Keratinocyte (primary cell): Measurements from ENCODE around the gene RTKN2. TPM values are rescaled to one million over a fixed set of nuclear protein-coding genes. Genes with fewer than 3 reads are reported as not detected.

Source experiments
- DNase-seq: peaks from one replicate; pipeline ENCODE4 v3.0.0-alpha.2; 2011; ENCODE audit warnings: low read depth, missing footprints, low spot score
- FAIRE-seq: peaks from 2 replicates; lab custom pipeline; 2011; peaks lifted over from hg19 to GRCh38; lab: Jason Lieb, UNC
- H2AFZ ChIP-seq: 2 replicates; pipeline ENCODE4 v1.6.0; 2012; ENCODE audit warnings: low read length, control low read depth, inconsistent platforms; ENCODE audit not compliant: control insufficient read depth
- H3K27ac ChIP-seq: 2 replicates; pipeline ENCODE4 v1.5.1; 2011; ENCODE audit warnings: low read length; ENCODE audit not compliant: control insufficient read depth, insufficient read depth
- H3K27me3 ChIP-seq: 3 replicates; pipeline ENCODE4 v1.6.0; 2011; ENCODE audit warnings: low read length; ENCODE audit not compliant: control insufficient read depth, insufficient read depth; ENCODE audit errors: extremely low read depth
- H3K36me3 ChIP-seq, 2 experiments: 2 replicates in 1 of 2; 3 replicates in 1 of 2; pipeline ENCODE4 v1.5.1; 2011; ENCODE audit warnings: low read length in 2 of 2, mild to moderate bottlenecking in 1 of 2; ENCODE audit not compliant: control insufficient read depth in 2 of 2, insufficient read depth in 2 of 2; ENCODE audit errors: extremely low read depth in 1 of 2
- H3K4me1 ChIP-seq: 3 replicates; pipeline ENCODE4 v1.5.1; 2011; ENCODE audit warnings: low read length; ENCODE audit not compliant: control insufficient read depth, insufficient read depth; ENCODE audit errors: extremely low read depth
- H3K4me2 ChIP-seq: 3 replicates; pipeline ENCODE4 v1.6.0; 2011; ENCODE audit warnings: low read depth, low read length; ENCODE audit not compliant: control insufficient read depth, insufficient read depth; ENCODE audit errors: extremely low read depth
- H3K4me3 ChIP-seq, 3 experiments: fragments of 200-600 bp in 1 of 3; sonication (generic) in 1 of 3; 2 replicates in 2 of 3; 3 replicates in 1 of 3; pipeline ENCODE4 v1.5.1; 2011 to 2016; ENCODE audit warnings: low read length in 3 of 3, mild to moderate bottlenecking in 3 of 3, control low read depth in 2 of 3, inconsistent platforms in 1 of 3, low read depth in 1 of 3, mixed read lengths in 1 of 3, mixed run types in 1 of 3, moderate library complexity in 1 of 3; ENCODE audit not compliant: control insufficient read depth in 2 of 3, insufficient read depth in 2 of 3; ENCODE audit errors: extremely low read depth in 1 of 3
- H3K79me2 ChIP-seq: 2 replicates; pipeline ENCODE4 v1.6.0; 2012; ENCODE audit warnings: low read length; ENCODE audit not compliant: control insufficient read depth, insufficient read depth
- H3K9ac ChIP-seq: 3 replicates; pipeline ENCODE4 v1.6.0; 2011; ENCODE audit warnings: low read length; ENCODE audit not compliant: control insufficient read depth, insufficient read depth; ENCODE audit errors: extremely low read depth
- H3K9me1 ChIP-seq: 3 replicates; pipeline ENCODE4 v1.6.0; 2011; ENCODE audit warnings: low read length; ENCODE audit not compliant: control insufficient read depth, insufficient read depth; ENCODE audit errors: extremely low read depth
- H3K9me3 ChIP-seq: 2 replicates; pipeline ENCODE4 v1.5.1; 2012; ENCODE audit warnings: low read depth, low read length; ENCODE audit not compliant: control insufficient read depth
- H4K20me1 ChIP-seq: 3 replicates; pipeline ENCODE4 v1.6.0; 2011; ENCODE audit warnings: low read length; ENCODE audit not compliant: control insufficient read depth, insufficient read depth; ENCODE audit errors: extremely low read depth
- CTCF ChIP-seq, 3 experiments: IDR thresholded peaks in 1 of 3; conservative IDR thresholded peaks in 1 of 3; optimal IDR thresholded peaks in 1 of 3; 2 replicates in 2 of 3; 3 replicates in 1 of 3; pipeline versions ENCODE3 to v1.5.1; 2011; ENCODE audit warnings: low read length in 3 of 3, mild to moderate bottlenecking in 3 of 3, moderate library complexity in 2 of 3, control low read depth in 1 of 3, inconsistent platforms in 1 of 3; ENCODE audit not compliant: insufficient read depth in 2 of 3; ENCODE audit errors: extremely low read depth in 1 of 3
- EZH2 ChIP-seq: IDR thresholded peaks from one replicate; pipeline ENCODE4 v1.6.1; 2012; ENCODE audit warnings: inconsistent platforms, mild to moderate bottlenecking, low read length, moderate library complexity
- dilution Hi-C: fragments of 300-500 bp; cut with MboI; formaldehyde crosslinking; loops from one replicate; pipeline ENCODE4 v1.7.0; 2020; ENCODE audit warnings: low sequenced_read_pairs; ENCODE audit not compliant: extremely low pct_ligation_motif_present
- polyA plus RNA-seq, 5 experiments: library from polyadenylated mRNA; depleted of rRNA in 3 of 5; stranded (reverse) in 3 of 5; stranded (forward) in 1 of 5; unstranded in 1 of 5; fragments of >200 nt; gene quantifications; 1 replicate in 1 of 5; 2 replicates in 3 of 5; 3 replicates in 1 of 5; pipeline versions ENCODE4 v1.2.1 to v1.2.3, GENCODE V29; 2011 to 2012; ENCODE audit warnings: missing spikeins in 2 of 5, low read depth in 1 of 5, low replicate concordance in 1 of 5

The RTKN2 gene
- polyA plus RNA-seq, 1 donor (not counting 4 experiments of a cell fraction or from before 2014, with no cell fraction given), result 3.2 TPM

- Histone ChIP-seq H3K79me2 (peaks cover 7% of the 10 kb centered on the region), H4K20me1 (no peaks in the 10 kb centered on the region), H3K9ac (no peak overlapping the region), H3K36me3 (peaks cover 0 to 4% of the 10 kb centered on the region in 2 experiments), H2AFZ (no peak overlapping the region), H3K4me1 (peaks cover 13% of the 10 kb centered on the region), H3K4me2 (no peak overlapping the region), H3K27ac (no peak overlapping the region), H3K4me3 (no peak overlapping the region), H3K27me3 (no peaks in the 10 kb centered on the region), H3K9me3 (no peaks in the 10 kb centered on the region), H3K9me1 (no peaks in the 10 kb centered on the region)
- dilution Hi-C loops, result no loop called here
- TF ChIP-seq CTCF (optimal IDR thresholded peaks at IDR 0.05 in 1 of 3, IDR thresholded peaks at IDR 0.05 in 1 of 3, conservative IDR thresholded peaks at IDR 0.05 in 1 of 3; ENCODE audit: extremely low read depth in 1 of 3, insufficient read depth in 2 of 3, low read length in 3 of 3) (no peak), EZH2 (no peak)
- FAIRE-seq (no peak), DNase-seq (no peak)
Observed at GRCh38 chr10:62261666-62262065, 7.0 kb downstream of the RTKN2 start.

DNA sequence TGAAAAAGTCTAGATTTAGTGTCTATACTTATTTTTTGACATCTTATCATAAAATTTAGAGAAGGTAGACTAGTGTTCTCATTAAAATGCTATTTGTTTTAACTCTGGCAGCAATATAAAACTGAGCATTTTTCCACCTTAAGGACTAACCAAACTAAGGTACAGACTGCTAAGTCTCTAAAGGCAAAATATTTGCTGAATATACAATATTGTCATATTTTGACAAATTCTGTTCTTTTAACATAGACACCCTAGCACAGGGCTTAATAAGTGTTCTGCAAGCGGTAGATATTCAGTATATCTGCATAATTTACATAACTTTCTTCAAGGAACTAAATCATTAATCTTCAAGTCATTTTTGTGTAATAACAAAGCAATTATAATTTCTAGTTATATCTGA is 8.6 kb downstream of the RTKN2 start:
- Histone ChIP-seq H3K79me2 (peaks cover 2% of the 10 kb centered on the region), H3K9me1 (no peaks in the 10 kb centered on the region), H3K4me3 (no peak overlapping the region), H3K9me3 (no peaks in the 10 kb centered on the region), H3K9ac (no peak overlapping the region), H3K4me1 (no peaks in the 10 kb centered on the region), H3K27ac (no peak overlapping the region), H3K4me2 (no peak overlapping the region), H2AFZ (no peak overlapping the region), H3K27me3 (no peaks in the 10 kb centered on the region), H3K36me3 (peaks cover 0 to 4% of the 10 kb centered on the region in 2 experiments), H4K20me1 (no peaks in the 10 kb centered on the region)
- no peak for FAIRE-seq
- no peak for DNase-seq
- TF ChIP-seq CTCF (optimal IDR thresholded peaks at IDR 0.05 in 1 of 3, IDR thresholded peaks at IDR 0.05 in 1 of 3, conservative IDR thresholded peaks at IDR 0.05 in 1 of 3; ENCODE audit: extremely low read depth in 1 of 3, insufficient read depth in 2 of 3, low read length in 3 of 3) (no peak), EZH2 (no peak)
- dilution Hi-C loops, result no loop called here
